Activated T-cell treated with anti-CD3 and anti-CD28 coated beads for 48 hours (primary cell): ENCODE measurements around the gene PDZRN4.
"Not testable (repeated sequence)": the region's sequence is repeated elsewhere in the genome, so short reads cannot be mapped to it uniquely, and the experiment has no call there.

Experiments used
- DNase-seq: peaks from one replicate; pipeline ENCODE4 v3.0.0-alpha.2; 2020; ENCODE audit warnings: low read depth

Gene PDZRN4

DNA sequence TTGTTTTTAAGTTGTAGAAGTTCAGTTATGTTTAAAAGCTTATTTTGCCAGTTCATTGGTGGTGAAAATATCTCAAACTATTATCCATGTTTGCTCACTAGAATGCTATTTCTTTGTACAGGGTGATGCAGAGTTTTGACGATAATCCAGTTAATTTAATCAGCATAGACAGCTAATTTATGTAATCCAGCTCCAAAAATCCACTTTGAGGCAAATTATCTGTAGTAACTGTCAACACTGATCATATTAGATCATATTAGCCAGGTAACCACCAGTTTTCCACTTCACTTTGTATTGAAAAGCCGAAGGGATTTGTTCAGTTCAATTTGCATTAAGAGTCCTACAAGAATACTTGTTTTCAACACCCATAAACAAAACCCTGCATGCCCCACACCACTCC lies 378.6 kb downstream of the PDZRN4 start:
- DNase-seq = no peak

GRCh38 chr12:41573445-41573844 lies 385.3 kb downstream of the PDZRN4 start:
- DNase-seq = no peak

GRCh38 chr12:41576925-41577324 lies 388.8 kb downstream of the PDZRN4 start:
- no peak for DNase-seq

GRCh38 chr12:41577995-41578394 lies 389.9 kb downstream of the PDZRN4 start:
- DNase-seq = no peak

DNA sequence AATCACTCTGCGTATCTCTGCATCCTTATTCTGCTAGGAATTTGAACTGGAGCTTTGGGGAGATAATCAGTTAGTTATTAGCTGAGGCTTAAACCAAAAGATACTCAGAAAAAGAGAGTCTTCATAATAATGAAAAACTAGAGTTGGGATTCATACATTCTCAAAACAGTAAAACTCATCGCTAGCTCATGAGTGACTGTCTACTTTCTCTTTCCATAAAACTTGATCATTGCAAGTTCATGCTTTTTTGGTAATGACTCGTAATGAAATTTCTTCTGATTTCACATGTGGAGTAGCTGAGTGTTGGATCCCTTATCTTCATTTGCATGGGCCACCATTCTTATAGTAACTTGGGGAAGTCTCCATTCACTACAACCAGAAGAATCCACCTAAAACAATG lies 397.7 kb downstream of the PDZRN4 start:
- DNase-seq = no peak

- no peak for DNase-seq
These were observed 399.5 kb downstream of the PDZRN4 start for GRCh38 chr12:41587574-41587973.

- no peak for DNase-seq
These were observed 401.8 kb downstream of the PDZRN4 start for GRCh38 chr12:41589878-41590277.

GRCh38 chr12:41596190-41596589 lies 408.1 kb downstream of the PDZRN4 start:
- no peak for DNase-seq

- no peak for DNase-seq
These were observed 416.7 kb downstream of the PDZRN4 start for GRCh38 chr12:41604830-41605229.

- no peak for DNase-seq
These were observed 417.6 kb downstream of the PDZRN4 start for GRCh38 chr12:41605545-41606305.

DNA sequence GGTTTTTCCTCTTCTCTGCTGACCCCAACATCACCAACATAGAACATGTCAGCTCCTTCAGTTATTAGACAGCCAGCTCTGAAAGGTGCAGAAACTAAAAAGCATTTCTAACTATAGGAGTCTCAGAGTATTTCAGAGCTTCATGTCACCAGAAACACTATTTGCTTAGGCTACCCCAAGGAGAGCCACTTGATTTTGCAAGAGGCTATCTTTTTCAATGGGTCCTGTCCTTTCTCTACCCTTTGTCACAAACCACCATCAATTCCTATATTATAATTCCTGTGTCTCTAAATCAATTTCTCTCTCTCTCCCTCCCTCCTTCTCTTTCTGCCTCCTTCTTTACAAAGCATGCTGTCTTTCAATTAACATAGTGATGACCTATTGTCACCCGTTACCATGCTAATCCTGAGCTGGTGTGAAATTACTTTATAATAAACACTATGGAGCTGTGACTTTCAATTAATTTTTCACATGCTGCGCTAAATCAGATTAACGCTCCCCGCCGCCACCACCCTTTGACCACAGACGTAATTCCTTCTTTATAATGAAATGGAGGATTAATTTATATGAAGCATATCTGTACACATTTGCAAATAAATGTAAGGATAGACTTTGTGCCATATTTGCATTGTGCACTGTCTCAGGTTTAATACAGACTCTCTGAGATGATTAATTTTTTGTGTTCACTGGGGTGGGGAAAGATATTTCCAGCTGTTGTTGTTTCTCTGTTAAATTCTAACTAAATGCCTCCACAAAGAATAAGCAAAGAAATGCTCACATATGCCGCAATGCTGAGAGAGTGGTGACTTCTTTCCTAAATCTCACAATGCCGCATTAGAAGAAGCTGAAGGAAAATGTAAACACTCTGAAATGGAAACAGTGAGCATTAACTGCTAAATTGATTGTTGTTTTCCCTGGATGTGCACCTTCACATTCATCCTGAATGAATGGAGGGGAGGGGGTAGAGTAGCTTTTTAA lies 418.6 kb downstream of the PDZRN4 start:
- DNase-seq = no peak

DNA sequence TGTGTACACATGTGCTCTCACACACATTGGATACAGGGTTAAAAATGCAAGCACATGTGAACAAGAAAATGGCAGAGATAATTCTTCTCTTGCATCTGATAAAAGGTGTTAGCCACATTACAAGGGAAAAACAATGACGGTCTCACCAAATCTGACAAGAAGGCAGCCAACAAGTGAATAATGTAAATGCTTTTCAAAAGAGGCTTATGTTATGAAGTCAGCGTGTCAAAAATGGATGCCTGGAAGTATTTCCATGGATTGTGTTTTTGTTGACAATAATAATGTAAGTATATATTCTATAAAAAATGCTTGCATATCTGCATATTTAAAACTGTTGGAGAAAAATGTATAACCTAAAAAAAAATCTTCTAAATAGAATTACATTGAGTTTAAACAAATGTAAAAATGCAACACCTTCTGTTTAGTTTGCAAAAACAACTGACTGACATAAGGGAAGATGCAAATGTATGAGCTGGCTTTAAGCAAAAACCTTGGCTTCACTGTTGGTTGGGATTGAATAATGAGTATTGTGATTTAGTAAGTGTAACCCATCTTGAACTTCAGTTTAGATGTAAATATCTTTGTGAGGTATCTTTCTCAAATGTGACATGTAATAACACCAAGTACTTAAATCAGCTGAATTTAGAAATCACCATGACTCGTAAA lies 424.9 kb downstream of the PDZRN4 start:
- no peak for DNase-seq

GRCh38 chr12:41615174-41615573 lies 427.1 kb downstream of the PDZRN4 start:
- not testable (repeated sequence) for DNase-seq

DNA sequence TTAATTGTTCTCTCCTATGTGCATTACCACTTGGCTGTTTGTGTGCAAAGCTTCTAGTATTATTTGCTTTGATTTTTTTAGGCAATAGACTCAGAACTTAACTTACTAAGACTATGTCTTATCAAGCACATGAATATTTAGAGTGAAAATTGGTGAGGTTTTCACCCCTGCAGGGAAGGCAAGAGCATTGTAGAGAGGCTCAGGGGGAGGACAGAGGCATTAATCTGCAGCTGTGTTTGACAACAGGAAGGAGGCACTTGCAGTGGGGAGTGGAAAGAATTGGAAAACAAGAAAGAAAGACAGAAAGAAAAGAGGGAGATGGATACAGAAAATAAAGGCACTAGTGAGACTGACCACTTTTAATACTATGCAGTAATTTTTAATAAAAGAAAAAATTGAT lies 431.6 kb downstream of the PDZRN4 start:
- no peak for DNase-seq

- no peak for DNase-seq
These were observed 433.2 kb downstream of the PDZRN4 start for GRCh38 chr12:41621291-41621690.
